Activated naive CD4-positive, alpha-beta T cell treated with anti-CD3 and anti-CD28 coated beads, Interleukin-2, amount 50 U/mL, for 72 hours (primary cell): Measurements from ENCODE around the gene DNAH1. TPM values are rescaled to one million over a fixed set of nuclear protein-coding genes. Genes with fewer than 3 reads are reported as not detected.

Experiments
- ATAC-seq, 2 donors: fragments of 150-1000 bp; cut with Tn5 transposase; 2 replicates each; pipeline ENCODE4 v1.10.0; 2021; ENCODE audit warnings: mild to moderate bottlenecking in 2 of 2, moderate library complexity in 2 of 2
- DNase-seq, 2 donors: peaks; one replicate each; pipeline ENCODE4 v3.0.0; 2021 to 2022; ENCODE audit warnings: low spot score in 2 of 2
- H3K27ac Mint-ChIP-seq, 2 donors: one replicate each; pipeline ENCODE4 v1.8.0; 2022; ENCODE audit warnings: mild to moderate bottlenecking in 2 of 2, mixed read lengths in 2 of 2
- H3K36me3 Mint-ChIP-seq, 2 donors: one replicate each; pipeline ENCODE4 v1.8.0; 2022; ENCODE audit warnings: mixed read lengths in 2 of 2
- H3K9me3 Mint-ChIP-seq, 2 donors: one replicate each; pipeline ENCODE4 v1.8.0; 2022; ENCODE audit warnings: mixed read lengths in 2 of 2
- total RNA-seq, 2 donors: library from RNA; stranded (reverse); gene quantifications; one replicate each; pipeline ENCODE4 v1.2.3, GENCODE V29; 2022

Gene DNAH1
- total RNA-seq, 2 donors from 2014 or later, result 17.5 to 19.8 TPM

DNA sequence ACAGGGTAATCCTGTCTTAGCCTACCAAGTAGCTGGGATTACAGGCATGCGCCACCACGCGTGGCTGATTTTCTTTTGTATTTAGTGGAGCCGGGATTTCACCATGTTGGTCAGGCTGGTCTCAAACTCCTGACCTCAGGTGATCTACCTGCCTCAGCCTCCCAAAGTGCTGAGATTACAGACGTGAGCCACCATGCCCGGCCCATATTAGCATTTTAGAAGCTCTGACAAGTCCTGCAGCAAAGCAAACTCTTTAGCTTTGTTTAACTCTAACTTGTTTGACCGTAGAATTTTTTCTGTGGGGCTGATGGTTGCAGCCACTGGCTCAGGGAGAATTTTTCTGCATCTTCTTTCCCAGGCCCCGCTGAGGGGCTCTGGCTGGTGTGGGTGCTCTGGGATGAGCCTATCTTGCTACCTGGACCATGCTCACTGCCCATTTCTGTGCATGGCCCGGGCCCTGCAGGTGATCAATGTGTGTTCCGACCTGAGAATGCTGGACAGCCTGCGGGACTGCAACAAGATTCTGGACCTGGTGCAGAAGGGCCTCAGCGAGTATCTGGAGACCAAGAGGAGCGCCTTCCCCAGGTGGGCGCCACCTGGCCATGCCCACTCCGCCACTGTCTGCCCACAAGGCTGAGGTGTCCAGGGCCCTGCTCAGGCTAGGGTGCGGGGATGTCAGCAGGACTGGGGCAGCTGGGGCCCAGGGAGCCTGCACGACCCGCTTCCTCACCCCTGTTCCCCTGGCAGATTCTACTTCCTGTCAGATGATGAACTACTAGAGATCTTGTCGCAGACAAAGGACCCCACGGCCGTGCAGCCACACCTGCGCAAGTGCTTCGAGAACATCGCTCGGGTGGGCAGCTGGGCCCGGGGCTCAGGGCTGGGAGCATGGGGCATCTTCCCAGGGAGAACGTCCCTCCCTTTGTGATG lies 41.3 kb downstream of the DNAH1 start:
- Mint-ChIP-seq H3K27ac (no peak overlapping the region), H3K36me3 (no peaks in the 10 kb centered on the region), H3K9me3 (no peaks in the 10 kb centered on the region)
- no peak for DNase-seq
- ATAC-seq, result no peak

DNA sequence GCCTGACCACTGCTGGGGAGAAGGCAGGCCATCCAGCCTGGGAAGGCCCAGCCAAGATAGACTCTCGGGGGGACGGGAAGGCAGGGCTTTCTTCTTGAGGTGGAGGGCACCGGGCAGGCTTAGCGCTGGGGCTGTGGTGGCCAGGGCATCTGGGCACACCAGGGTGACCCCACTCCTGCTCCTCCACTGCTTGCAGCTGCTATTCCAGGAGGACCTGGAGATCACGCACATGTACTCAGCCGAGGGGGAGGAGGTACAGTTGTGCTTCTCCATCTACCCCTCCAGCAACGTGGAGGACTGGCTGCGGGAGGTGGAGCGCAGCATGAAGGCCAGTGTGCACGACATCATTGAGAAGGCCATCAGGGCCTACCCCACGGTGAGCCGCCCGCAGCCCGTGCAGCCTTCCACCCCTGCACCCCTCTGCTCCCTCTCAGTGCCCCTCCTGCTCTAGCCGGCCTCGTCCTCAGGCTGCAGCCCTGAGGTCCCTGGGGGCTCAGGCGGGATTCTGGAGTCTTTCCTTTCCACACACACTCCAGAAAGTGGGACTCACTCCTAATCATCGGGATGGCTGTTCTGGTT lies 42.3 kb downstream of the DNAH1 start:
- ATAC-seq (no peak), DNase-seq (no peak)
- no peaks in the 10 kb centered on the region for H3K36me3 Mint-ChIP-seq
- H3K9me3 Mint-ChIP-seq, result no peaks in the 10 kb centered on the region
- peak overlapping the region in 1 of 2 donors; percentile 93 for H3K27ac Mint-ChIP-seq

DNA sequence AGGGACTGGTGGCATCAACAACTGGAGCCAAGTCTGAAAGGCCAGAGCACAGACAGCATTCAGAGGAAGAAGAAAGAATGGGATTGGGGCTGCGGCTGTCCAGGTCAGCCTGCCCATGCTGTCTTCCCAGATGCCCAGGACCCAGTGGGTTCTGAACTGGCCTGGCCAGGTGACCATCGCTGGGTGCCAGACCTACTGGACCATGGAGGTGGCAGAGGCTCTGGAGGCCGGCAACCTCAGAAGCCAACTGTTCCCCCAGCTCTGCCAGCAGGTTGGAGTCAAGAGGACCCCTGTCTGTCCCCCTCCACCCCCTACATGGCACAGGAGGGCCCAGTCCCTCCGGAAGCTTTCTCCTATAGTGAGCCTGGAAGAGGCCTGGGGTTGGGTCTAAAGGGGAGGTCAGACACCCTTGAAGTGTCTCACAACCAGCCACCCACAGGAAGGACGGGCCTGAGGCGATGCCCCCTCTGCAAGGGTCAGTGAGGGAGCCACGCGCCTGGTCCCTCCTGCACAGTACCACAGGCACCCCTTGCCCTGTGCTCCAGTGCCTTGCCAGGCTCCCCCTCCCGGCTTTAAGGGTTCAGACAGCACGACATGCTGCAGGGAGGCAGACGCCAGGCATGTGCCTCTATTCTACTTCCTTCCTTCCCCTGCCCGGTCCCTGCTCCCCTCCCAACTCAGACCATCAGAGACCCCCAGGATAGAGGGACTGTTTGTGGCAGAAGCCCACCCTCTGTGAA lies 43.2 kb downstream of the DNAH1 start:
- no peaks in the 10 kb centered on the region for H3K36me3 Mint-ChIP-seq
- H3K27ac Mint-ChIP-seq, result peak overlapping the region in 1 of 2 donors; percentile 81
- no peak for ATAC-seq
- no peak for DNase-seq
- H3K9me3 Mint-ChIP-seq, result no peaks in the 10 kb centered on the region

DNA sequence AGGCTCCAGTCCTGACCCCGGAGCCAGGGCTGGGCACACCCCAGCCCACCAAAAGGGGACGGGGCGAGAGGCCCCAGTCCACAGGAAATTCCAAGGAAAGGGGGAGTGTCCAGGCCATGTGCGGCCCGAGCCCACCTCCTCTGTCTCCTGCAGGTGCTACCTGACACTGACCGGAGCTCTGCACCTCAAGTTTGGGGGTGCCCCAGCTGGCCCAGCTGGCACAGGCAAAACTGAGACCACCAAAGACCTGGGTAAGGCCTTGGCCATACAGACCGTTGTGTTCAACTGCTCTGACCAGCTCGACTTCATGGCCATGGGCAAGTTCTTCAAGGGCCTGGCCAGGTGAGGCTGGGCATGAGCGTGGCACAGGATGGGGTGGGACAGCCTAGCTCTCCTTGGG lies 44.9 kb downstream of the DNAH1 start:
- no peak for DNase-seq
- ATAC-seq, result no peak
- peak overlapping the region in 1 of 2 donors; percentile 4 for H3K27ac Mint-ChIP-seq
- H3K9me3 Mint-ChIP-seq, result no peaks in the 10 kb centered on the region
- H3K36me3 Mint-ChIP-seq, result no peaks in the 10 kb centered on the region

DNA sequence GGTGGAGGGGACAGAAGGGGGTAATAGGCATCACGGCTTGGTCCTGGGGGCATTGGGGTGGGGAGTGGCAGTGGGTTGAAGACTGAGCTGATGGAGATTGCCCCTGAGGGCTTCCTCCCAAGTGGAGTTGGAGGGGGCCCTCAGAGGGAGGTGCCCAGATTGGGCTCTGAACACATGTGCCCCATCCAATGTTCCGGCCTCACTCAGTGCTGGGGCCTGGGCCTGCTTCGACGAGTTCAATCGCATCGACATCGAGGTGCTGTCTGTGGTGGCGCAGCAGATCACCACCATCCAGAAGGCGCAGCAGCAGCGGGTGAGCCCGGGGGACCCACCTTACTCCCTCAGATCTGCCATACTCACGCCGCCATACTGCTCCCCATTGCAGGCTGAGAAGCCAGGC lies 45.3 kb downstream of the DNAH1 start:
- DNase-seq, result no peak
- ATAC-seq, result no peak
- no peaks in the 10 kb centered on the region for H3K9me3 Mint-ChIP-seq
- H3K27ac Mint-ChIP-seq, result peak overlapping the region in 1 of 2 donors; percentile 4
- no peaks in the 10 kb centered on the region for H3K36me3 Mint-ChIP-seq

DNA sequence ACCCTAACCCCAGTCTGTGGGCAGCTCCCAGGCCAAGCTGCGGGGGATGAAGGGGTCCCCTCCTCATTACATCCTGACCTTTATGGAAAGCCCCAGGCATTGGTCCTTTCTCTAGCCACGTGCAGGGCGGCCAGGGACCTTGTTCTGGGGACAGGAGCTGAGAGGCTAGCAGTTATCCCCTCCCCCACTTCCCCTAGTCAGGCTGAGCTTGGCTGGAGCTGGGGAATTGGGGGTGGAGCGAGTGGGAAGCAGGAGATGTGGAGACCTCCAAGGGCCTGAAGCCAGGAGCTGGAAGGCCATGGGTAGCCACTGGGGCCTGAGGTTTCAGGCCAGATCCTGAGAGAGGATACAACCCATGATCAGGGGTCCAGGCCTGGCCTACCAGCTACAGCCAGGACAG lies 45.8 kb downstream of the DNAH1 start:
- ATAC-seq (no peak), DNase-seq (no peak)
- H3K27ac Mint-ChIP-seq, result peak overlapping the region in 1 of 2 donors; percentile 4

DNA sequence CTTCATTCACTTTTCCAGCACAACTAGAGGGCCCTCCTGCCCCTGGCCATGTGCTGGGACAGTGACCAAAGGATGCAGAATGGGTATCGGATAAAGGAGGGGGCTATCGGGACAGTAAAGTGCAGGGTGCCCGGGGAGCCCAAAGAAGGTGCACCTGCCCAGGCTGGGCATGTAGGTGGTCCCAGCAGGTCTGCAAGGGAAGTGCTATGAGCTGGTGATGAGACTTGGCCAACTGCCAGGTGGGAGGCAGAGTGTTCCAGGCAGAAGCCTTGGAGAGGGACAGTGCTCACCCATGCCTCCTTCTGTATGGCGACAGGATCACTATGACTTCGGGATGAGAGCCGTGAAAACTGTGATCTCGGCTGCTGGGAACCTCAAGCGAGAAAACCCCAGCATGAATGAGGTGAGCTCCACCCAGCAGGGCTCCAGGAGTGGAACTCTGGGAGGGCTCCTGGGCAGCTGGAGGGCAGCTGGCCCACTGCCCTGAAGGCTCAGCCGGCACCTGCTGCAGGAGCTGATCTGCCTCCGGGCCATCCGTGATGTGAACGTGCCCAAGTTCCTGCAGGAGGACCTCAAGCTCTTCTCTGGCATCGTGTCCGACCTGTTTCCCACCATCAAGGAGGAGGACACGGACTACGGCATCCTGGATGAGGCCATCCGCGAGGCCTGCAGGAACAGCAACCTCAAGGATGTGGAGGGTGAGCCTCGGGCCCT lies 48.4 kb downstream of the DNAH1 start:
- no peak for ATAC-seq
- Mint-ChIP-seq H3K36me3 (no peaks in the 10 kb centered on the region), H3K9me3 (no peaks in the 10 kb centered on the region), H3K27ac (no peak overlapping the region)
- DNase-seq, result no peak

More for the DNA sequence above, 45.8 kb downstream of the DNAH1 start:
- no peaks in the 10 kb centered on the region for H3K9me3 Mint-ChIP-seq
- no peaks in the 10 kb centered on the region for H3K36me3 Mint-ChIP-seq

DNA sequence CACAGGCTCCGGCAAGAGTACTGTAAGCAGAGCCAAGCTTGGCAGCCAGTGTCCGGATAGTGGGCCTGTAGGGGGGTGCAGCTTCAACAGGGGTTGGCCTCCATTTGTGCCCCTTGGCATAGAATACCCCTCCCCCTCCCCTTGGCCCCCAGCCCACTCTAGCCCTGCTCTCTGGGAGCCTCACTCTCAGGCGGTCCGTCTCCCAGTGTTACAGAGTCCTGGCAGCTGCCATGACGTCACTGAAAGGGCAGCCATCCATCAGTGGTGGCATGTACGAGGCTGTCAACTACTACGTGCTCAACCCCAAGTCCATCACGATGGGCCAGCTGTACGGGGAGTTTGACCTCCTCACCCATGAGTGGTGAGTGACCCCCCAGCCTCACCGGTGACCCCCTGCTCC lies 50.4 kb downstream of the DNAH1 start:
- no peaks in the 10 kb centered on the region for H3K9me3 Mint-ChIP-seq
- no peak overlapping the region for H3K27ac Mint-ChIP-seq
- H3K36me3 Mint-ChIP-seq, result no peaks in the 10 kb centered on the region
- ATAC-seq (no peak), DNase-seq (no peak)

DNA sequence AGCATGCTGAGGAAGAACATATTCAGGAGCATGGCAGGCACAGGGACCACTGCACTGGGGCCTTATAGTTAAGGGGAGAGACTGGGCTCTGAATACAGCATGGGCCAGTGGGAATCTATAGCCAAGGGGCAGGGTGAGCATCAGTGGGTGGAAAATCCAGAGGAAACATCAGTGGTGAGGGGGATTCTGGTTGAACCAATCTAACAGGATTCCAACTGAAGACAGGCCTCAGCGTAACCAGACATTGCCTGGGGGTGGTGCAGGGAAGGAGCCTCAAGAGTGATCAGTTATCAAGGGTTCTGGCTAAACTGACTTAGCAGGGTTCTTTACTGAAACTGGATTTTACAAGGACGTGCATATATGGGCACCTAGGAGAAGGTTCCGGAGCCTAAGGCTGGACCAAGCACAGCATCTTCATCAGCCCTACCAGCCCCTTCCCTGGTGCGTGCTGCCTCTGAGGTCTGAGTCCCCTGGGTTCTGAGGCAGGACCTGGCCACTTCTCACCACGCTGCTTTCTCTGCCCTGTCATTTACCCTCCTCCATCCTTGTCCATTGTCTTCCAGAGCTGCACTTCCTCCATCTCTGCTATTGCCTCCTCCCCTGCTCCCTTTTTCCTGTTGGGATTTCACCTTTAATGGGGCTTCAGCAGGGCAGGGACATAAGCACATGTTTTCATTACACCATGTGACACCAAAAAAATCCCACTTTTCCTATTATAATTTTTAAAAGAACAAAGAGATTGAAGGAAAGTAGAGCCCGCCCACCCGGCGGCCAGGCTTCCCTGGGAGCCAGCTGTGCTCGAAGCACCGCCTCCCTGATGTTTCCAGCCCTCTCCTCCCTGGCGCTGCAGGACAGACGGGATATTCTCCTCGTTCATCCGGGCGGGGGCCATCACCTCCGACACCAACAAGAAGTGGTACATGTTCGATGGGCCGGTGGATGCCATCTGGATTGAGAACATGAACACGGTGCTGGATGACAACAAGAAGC lies 52.1 kb downstream of the DNAH1 start:
- H3K27ac Mint-ChIP-seq, result peak overlapping the region in 1 of 2 donors; percentile 44
- H3K9me3 Mint-ChIP-seq, result no peaks in the 10 kb centered on the region
- no peaks in the 10 kb centered on the region for H3K36me3 Mint-ChIP-seq
- ATAC-seq (no peak), DNase-seq (no peak)

DNA sequence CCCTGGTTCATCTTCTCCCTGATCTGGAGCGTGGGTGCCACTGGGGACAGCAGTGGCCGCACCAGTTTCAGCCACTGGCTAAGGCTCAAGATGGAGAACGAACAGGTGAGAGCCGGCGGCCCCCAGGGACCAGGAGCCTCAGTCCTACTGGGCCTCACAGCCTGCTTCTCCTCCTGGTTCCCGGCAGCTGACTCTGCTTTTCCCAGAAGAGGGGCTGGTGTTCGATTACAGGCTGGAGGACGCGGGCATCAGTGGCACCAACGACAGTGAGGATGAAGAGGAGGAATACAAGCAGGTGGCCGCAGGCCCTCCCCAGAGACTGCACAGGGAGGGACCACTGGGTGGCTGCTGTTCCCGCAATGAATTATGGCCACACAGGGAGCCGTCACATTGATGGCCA lies 54.4 kb downstream of the DNAH1 start:
- no peak overlapping the region for H3K27ac Mint-ChIP-seq
- DNase-seq (no peak), ATAC-seq (no peak)
- H3K9me3 Mint-ChIP-seq, result no peaks in the 10 kb centered on the region
- no peaks in the 10 kb centered on the region for H3K36me3 Mint-ChIP-seq

DNA sequence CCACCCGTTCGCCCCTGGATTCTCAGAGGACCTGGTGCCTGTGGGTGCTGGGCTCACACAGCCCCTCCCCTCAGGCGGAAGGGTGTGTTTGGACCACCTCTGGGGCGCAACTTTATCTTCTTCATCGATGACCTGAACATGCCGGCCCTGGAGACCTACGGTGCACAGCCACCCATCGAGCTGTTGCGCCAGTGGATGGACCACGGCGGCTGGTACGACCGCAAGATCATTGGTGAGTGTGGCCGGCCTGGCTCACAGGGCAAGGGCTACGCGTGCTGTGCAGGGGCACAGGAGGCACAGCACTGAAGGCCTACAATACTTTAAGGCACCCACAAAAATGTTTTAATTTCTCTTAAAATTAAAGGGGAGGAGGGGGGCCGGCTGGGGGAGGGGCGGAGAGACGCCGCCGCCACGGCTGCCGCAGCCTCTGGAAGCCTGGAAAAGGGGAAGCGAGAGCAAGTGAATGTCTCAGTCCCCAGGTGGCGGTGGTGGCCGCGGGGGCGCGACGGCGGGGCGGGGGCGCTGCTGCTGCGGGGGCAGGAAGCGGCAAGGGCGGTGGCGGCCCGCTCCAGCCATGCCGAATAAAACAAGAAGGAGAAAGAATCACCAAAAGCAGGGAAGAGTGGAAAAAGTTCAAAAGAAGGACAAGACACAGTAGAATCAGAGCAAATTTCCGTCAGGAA lies 56.8 kb downstream of the DNAH1 start:
- DNase-seq (no peak), ATAC-seq (no peak)

DNA sequence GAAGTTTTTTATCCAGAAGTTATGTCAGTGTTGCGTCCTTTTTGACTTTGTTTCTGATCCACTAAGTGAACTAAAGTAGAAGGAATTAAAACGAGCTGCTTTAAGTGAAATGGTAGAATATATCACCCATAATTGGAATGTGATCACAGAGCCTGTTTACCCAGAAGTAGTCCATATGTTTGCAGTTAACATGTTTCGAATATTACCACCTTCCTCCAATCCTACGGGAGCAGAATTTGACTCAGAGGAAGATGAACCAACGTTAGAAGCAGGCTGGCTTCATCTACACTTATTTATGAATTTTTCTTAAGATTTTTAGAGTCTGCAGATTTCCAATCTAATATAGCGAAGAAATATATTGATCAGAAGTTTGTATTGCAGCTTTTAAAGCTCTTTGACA lies 57.6 kb downstream of the DNAH1 start:
- H3K9me3 Mint-ChIP-seq, result no peaks in the 10 kb centered on the region
- ATAC-seq (no peak), DNase-seq (no peak)
- no peak overlapping the region for H3K27ac Mint-ChIP-seq
- H3K36me3 Mint-ChIP-seq, result no peaks in the 10 kb centered on the region

More for the DNA sequence above, 56.8 kb downstream of the DNAH1 start:
- H3K9me3 Mint-ChIP-seq, result no peaks in the 10 kb centered on the region
- H3K36me3 Mint-ChIP-seq, result no peaks in the 10 kb centered on the region
- H3K27ac Mint-ChIP-seq, result no peak overlapping the region

DNA sequence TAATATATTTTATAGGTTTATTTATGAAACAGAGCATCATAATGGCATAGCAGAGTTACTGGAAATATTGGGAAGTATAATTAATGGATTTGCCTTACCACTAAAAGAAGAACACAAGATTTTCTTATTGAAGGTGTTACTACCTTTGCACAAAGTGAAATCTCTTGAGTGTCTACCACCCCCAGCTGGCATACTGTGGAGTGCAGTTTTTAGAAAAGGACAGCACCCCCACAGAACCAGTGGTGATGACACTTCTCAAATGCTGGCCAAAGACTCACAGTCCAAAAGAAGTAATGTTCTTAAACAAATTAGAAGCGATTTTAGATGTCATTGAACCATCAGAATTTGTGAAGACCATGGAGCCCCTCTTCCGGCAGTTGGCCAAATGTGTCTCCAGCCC lies 58.1 kb downstream of the DNAH1 start:
- no peak for ATAC-seq
- Mint-ChIP-seq H3K27ac (no peak overlapping the region), H3K9me3 (no peaks in the 10 kb centered on the region), H3K36me3 (no peaks in the 10 kb centered on the region)
- DNase-seq, result no peak

DNA sequence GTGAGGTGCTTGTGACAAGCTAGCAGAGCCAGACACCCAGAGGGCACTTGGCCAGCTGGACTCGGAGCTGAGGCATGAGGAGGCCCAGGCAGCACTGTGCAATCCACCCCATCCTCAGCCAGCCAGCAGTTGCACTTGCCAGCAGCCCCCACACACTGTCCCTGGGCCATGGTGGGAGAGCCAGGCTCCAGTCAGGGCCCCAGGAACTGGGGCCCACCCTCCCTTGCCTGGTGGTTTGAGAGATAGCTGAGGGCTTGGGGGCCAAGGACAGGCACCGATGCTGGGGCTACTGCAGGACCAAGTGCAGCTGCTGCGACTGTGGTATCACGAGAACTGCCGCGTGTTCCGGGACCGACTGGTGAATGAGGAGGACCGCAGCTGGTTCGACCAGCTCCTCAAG lies 63.5 kb downstream of the DNAH1 start:
- DNase-seq (no peak), ATAC-seq (no peak)
- no peaks in the 10 kb centered on the region for H3K36me3 Mint-ChIP-seq
- H3K27ac Mint-ChIP-seq, result no peak overlapping the region
- H3K9me3 Mint-ChIP-seq, result no peaks in the 10 kb centered on the region

DNA sequence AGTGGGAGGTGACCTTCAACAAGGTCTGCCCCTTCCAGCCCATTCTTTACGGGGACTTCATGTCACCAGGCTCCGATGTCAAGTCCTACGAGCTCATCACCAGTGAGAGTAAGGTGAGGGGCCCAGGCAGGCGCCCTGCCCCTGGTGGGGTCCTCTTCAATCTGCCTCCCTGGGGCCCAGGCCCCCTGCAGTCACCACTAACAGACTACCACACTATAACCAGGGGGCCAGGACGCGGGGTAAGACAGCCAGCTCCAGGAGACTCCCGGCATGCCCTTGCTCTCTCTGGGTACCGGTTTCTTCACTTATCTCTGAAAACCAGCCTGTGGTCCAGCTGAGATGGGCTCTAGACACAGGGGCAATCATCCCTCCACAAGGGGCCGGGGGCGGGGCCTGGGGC lies 63.9 kb downstream of the DNAH1 start:
- no peaks in the 10 kb centered on the region for H3K36me3 Mint-ChIP-seq
- H3K27ac Mint-ChIP-seq, result no peak overlapping the region
- DNase-seq (no peak), ATAC-seq (no peak)
- H3K9me3 Mint-ChIP-seq, result no peaks in the 10 kb centered on the region
